Activated T-helper 1 cell treated with anti-CD3 and anti-CD28 coated beads, Interleukin-2, amount 50 U/mL, for 16 hours (primary cell): ENCODE measurements around the gene NCCRP1.

Source experiments
- DNase-seq, 2 donors: peaks; one replicate each; pipeline ENCODE4 v3.0.0-alpha.2; 2020; ENCODE audit warnings: low read depth in 1 of 2, low spot score in 1 of 2

The NCCRP1 gene

GRCh38 chr19:39164289-39164688 is 32.5 kb upstream of the NCCRP1 start:
- DNase-seq: no peak

GRCh38 chr19:39165857-39166256 is 30.9 kb upstream of the NCCRP1 start:
- no peak for DNase-seq

- DNase-seq: no peak
Measured at GRCh38 chr19:39166571-39167391, 30.0 kb upstream of the NCCRP1 start.

DNA sequence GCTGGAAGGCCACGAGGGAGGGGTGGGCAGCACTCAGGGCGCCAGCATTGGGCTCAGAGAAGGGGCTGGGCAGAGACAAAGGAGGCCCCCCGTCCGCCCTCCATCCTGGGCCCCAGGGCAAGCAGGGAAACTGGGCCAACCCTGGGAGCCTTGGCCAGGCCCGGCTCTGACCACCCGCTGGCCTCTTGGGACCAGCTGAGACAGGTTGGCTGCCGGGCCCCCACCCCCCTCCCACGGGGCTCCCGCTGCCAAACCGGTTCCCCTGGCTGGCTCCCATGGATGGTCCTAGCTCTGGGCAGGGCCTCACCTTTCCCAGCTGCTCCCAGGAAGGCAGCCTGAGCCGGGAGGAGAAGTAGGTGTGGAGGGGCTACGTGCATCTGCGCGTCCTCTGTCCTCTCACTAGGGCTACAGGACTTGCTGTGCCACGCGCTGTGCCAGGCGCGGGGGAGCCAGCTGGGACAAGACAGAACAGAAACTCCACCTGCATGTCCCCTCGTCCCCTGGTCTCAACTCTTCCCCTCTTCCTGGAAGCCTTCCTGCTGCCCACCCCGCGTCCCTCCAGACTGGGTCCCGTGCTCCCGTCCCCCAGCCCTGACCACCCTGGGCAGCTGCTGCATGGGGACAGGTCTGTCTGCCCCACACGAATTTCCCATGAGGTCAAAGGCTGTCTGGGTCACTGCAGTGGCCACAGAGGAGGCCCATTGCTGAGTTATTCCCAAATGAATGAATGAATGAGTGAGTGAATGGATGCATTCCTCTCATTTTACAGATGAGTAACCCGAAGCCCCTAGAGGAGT is 29.1 kb upstream of the NCCRP1 start:
- no peak for DNase-seq

- no peak for DNase-seq
Measured at GRCh38 chr19:39168258-39169142, 28.3 kb upstream of the NCCRP1 start.

DNA sequence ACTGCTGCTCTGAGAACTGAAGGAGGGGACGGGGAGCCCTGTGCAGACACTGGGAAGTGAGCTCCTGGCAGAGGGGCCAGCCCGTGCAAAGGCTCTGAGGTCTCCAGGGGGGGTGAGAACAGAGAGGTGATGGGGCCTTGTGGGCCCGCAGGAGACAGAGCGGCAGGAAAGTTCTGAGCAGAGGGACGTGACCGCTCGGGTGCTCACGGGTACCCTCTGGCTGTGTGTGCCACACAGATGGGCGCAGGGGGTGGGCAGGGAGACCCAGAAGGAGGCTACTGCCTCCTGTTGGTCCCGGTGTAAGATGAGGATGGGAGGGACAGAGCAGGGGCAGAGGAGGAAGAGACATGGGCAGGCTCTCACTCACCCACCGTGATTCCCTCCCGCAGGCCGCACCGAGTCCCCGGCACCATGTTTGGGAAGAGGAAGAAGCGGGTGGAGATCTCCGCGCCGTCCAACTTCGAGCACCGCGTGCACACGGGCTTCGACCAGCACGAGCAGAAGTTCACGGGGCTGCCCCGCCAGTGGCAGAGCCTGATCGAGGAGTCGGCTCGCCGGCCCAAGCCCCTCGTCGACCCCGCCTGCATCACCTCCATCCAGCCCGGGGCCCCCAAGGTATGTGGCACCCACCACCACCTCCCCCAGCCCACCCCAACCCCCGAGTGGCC is 27.5 kb upstream of the NCCRP1 start:
- no peak for DNase-seq

- no peak for DNase-seq
Measured at GRCh38 chr19:39170386-39171231, 26.2 kb upstream of the NCCRP1 start.

DNA sequence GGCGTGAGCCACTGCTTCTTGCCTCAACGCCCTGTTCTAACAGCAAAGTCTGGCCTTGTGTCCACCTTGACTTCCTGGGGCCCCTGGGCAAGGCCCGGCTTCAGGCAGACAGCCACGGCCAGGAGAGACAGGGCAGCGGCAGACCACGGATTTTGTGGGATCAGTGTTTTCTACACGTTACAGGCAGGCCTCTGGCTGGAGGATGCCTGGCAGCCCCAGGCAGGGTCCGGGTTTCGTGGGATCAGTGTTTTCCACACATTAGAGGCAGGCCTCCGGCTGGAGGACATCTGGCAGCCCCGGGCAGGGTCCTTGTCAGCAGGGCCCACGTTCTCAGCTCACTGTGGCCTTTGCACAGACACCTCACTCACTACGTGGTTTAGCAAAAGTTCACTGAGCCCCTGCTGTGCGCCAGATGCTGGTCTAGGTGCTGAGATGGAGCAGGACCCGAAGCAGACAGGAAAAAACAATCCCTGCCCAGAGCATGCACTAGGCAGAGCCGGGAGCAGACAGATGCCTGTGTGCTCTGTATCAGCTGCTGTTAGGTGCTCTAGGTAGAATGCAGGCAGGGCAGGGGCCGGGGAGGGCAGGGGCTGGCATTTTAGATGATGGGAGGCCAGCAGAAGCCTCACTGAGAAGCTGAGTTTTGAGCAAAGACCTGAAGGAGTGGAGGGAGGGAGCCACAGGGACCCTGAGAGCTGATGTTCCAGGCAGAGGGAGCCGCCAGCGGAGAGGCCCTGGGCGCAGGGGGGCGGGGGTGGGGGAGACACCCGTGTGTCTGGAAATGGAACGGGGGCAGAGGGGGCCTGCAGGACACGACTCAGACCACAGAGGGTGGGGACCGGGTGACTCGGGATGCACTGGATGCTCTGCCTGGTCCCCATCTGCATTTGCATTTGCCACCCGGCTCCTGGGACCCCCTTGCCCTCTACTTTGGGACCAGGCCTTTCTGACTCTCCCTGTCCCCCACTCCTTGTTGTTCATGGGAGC is 25.0 kb upstream of the NCCRP1 start:
- no peak for DNase-seq

DNA sequence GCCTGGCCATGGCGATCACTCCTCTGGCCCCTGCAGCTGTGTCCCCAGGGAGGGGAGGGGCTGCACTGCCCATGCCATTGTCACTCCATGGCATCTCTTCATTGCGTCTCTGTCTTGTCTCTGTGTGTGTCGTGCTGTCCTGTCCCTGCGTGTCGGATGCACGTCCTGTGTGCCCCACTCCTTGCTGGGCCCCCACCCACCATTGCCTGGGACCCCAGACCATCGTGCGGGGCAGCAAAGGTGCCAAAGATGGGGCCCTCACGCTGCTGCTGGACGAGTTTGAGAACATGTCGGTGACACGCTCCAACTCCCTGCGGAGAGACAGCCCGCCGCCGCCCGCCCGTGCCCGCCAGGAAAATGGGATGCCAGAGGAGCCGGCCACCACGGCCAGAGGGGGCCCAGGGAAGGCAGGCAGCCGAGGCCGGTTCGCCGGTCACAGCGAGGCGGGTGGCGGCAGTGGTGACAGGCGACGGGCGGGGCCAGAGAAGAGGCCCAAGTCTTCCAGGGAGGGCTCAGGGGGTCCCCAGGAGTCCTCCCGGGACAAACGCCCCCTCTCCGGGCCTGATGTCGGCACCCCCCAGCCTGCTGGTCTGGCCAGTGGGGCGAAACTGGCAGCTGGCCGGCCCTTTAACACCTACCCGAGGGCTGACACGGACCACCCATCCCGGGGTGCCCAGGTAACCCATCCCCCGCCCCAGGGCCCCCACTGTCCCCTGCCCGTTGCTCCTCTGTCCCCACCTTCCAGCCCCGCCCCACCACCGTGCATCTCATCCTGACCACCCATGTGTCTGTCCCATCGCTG is 23.9 kb upstream of the NCCRP1 start:
- DNase-seq: no peak

GRCh38 chr19:39173502-39173991 is 23.2 kb upstream of the NCCRP1 start:
- no peak for DNase-seq

DNA sequence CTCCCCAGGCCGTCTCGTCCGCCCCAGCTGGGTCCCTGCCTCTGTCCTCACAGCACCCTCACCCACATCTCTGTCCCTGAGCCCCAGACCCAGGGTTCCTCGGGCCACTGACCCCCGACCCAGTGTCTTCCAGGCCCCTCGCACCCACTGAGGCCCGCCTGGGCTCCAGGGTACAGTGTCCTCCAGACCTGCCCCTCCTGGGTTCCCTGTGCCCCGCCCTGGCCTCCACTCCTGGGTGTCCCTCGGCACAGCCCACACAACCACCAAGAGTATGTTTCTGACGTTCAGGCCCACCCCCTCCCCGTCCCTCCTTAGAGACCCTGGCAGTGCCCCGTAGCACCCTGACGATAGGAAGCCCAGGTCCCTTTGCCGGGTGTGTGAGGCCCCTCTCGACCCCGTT is 22.6 kb upstream of the NCCRP1 start:
- DNase-seq: no peak

DNA sequence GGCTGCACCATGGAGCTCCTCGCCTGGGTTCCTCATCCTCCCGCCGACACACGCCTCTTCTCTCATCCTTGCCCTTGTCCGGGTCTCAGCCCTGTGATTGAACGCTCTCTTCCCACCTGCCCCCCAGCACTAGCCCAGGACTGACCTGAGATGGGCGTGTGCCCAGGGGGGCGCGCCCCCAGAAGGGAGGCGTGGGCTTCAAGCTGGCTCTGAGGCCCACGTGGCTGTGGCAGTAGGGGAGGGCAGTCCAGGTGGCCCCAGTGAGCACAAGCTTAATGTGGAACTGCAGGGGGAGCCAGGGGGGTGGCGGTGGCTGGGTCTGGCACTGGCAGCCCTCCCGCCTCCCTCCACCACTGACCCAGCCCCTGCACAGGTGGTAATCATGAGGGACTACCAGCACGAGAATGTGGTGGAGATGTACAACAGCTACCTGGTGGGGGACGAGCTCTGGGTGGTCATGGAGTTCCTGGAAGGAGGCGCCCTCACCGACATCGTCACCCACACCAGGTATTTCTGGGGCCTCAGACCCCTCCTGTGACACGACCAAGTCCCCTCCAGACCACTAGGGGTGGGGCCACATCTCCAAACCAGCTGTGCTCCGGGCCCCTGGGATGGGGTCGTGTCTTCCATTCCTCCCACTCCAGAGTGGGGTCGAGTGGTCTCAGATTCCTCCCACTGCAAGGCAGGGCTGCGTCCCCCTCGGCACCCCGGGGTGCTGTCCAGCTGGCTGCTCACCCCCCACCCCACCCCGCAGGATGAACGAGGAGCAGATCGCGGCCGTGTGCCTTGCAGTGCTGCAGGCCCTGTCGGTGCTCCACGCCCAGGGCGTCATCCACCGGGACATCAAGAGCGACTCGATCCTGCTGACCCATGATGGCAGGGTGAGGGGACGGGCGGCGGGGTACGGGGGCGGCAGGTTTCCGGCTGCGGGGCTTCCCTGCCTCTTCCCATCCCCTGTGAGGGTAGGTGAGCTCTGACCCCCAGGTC is 21.9 kb upstream of the NCCRP1 start:
- DNase-seq: no peak

GRCh38 chr19:39175564-39175963 is 21.2 kb upstream of the NCCRP1 start:
- DNase-seq: no peak

GRCh38 chr19:39177110-39177699 is 19.6 kb upstream of the NCCRP1 start:
- no peak for DNase-seq

- DNase-seq: no peak
Measured at GRCh38 chr19:39177736-39178135, 19.0 kb upstream of the NCCRP1 start.

GRCh38 chr19:39178296-39179006 is 18.3 kb upstream of the NCCRP1 start:
- no peak for DNase-seq
